Measurements from ENCODE around the gene KRTAP2-1. TPM values are rescaled to one million over a fixed set of nuclear protein-coding genes. Genes with fewer than 3 reads are reported as not detected.
"Not testable (repeated sequence)": the region's sequence is repeated elsewhere in the genome, so short reads cannot be mapped to it uniquely, and the experiment has no call there.

Gene KRTAP2-1
- total RNA-seq, 1 experiment from 2014 or later = not detected

- DNase-seq (ENCODE audit: low read depth, low spot score) = no peak
- in situ Hi-C loops (cut with HindIII; ENCODE audit: low pct_unique_long_range_greater_than_20kb, low sequenced_read_pairs) = no loop called here
Observed at GRCh38 chr17:41024697-41025096, 22.4 kb downstream of the KRTAP2-1 start.

DNA sequence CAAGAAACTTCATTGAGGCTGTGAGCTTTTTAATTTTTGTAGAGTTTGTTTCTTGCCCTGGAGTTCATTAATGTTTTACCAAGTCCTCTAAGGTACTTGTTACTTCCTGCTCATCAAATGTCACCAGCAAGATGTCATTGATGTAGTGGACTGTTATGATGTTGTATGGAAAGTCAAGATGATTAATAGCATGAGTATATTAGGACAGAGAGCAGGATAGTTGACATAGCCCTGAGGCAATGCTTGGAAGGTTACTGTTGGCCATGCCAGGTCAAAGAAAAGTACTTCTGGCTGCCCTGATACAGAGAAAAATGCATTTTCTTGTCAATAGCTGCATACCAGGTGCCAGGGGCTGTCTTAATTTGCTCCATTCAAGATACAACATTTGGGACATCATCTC, 26.8 kb downstream of the KRTAP2-1 start:
- no peak for DNase-seq (ENCODE audit: low read depth, low spot score)
- in situ Hi-C loops (cut with HindIII; ENCODE audit: low pct_unique_long_range_greater_than_20kb, low sequenced_read_pairs) = no loop called here

DNA sequence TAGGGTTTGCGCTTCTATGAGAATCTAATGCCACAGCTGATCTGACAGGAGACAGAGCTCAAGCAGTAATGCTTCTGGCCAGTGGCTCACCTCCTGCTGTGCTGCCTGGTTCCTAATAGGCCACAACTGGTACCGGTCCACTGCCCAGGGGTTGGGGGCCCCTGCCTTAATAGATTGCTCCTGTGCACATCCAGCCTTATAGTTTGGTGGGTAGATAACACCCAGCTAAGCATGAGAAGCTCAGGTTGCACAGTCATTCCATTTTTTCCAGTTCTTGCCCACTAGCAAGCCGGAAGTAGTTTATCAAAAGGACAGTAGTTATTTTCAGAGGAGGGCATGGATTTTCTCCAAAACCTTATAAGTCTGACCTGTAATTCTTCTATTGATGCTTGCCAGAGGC, 27.7 kb downstream of the KRTAP2-1 start:
- in situ Hi-C loops (cut with HindIII; ENCODE audit: low pct_unique_long_range_greater_than_20kb, low sequenced_read_pairs) = no loop called here
- no peak for DNase-seq (ENCODE audit: low read depth, low spot score)

DNA sequence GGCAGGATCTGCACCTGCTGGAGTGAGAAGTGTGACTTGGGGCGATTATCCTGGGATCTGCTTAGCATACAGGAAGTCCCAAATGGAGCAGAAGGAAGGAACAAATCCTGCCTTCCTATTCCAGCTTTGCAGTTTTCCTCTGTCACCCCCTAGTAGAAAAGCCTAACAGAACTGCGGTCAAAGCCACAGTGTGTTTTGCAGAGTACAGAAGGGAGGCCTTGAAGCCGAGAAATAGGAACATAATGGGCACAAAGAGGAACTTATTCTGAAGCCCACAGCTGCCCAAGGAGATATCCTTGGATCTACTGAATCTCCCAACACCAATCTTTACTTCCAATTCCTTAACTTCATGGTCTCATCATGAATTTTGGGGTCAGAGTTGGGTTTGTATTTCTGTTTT, 28.6 kb downstream of the KRTAP2-1 start:
- no peak for DNase-seq (ENCODE audit: low read depth, low spot score)
- in situ Hi-C loops (cut with HindIII; ENCODE audit: low pct_unique_long_range_greater_than_20kb, low sequenced_read_pairs) = no loop called here

DNA sequence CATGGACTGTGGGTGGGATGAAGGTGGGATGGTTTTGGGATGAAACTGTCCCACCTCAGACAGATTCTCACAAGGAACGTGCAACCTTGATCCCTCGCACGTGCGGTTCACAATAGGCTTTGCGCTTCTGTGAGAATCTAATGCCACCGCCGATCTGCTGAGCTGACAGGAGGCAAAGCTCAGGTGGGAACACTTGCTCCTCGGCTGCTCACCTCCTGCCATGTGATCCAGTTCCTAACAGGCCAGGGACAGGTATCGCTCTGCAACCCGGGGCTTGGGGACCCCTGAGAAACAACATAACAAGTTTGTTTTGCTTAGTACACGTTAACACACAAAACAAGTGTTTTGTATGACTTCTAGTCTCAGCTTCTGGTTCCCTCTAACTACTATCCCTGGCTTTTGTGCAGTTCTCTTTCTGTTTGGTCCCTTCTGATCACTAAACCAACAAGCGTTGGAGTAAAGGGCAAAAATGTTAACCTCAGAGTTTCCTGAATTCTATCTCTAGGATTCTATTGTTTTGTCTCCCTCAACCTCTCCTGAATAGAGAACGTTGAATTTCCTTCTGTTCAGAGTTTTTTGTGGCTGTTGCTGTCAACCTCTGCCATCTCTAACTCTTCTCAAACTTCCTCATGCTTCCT, 30.4 kb downstream of the KRTAP2-1 start:
- DNase-seq (ENCODE audit: low read depth, low spot score) = no peak
- in situ Hi-C loops (cut with HindIII; ENCODE audit: low pct_unique_long_range_greater_than_20kb, low sequenced_read_pairs) = no loop called here

- in situ Hi-C loops (cut with HindIII; ENCODE audit: low pct_unique_long_range_greater_than_20kb, low sequenced_read_pairs) = no loop called here
- DNase-seq (ENCODE audit: low read depth, low spot score) = no peak
Observed at GRCh38 chr17:41015454-41015853, 31.7 kb downstream of the KRTAP2-1 start.

DNA sequence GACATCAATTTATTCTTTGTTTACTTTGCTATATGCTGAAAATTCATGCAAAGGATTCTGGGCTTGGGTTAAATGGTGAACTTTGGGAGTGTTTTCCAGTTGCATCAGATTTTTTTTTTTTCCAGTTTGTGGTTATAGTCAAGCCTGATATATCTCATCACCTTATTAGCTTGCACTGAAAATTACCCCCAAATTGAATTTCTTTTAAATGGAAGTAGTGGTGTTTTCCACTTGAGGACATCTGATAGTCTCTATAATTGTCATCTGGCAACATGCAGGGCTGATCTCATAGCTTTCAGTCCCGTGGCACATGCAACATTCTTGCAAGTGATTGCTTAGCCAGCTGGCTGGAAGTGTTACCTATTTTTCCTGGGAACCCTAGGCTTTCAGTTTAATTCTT, 33.5 kb downstream of the KRTAP2-1 start:
- no peak for DNase-seq (ENCODE audit: low read depth, low spot score)
- in situ Hi-C loops (cut with HindIII; ENCODE audit: low pct_unique_long_range_greater_than_20kb, low sequenced_read_pairs) = no loop called here

GRCh38 chr17:41013181-41013580, 33.9 kb downstream of the KRTAP2-1 start:
- in situ Hi-C loops (cut with HindIII; ENCODE audit: low pct_unique_long_range_greater_than_20kb, low sequenced_read_pairs) = no loop called here
- no peak for DNase-seq (ENCODE audit: low read depth, low spot score)

DNA sequence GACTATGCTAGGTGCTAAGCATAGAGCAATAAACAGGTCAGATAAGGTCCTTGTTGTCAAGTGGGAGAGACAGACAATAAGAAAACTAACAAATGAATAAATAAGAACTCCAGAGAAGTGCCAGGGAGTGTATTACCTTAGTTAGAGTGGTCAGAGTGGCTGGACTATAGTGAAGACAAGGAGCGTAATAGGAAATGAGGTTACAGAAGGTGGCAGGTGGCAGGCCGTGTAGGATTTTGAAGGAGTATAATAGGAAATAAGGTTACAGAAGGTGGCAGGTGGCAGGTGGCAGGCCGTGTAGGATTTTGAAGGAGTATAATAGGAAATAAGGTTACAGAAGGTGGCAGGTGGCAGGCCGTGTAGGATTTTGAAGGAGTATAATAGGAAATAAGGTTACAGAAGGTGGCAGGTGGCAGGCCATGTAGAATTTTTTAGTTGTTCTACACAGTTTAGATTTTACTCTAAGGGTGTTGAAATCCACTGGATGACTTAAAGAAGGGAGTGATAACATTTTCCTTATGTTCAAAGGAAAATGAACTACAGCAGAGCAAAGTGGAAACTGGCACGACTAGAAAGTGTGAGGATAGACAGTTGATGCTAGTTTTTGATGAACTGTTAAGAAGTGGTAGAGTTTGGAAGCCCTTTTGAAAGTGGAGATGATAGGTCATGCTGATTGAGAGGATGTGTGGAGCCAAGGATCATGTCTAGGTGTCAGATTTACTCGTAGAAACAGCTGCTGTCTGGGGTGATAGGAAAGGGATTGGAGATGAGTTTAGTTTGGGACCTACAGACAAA, 34.6 kb downstream of the KRTAP2-1 start:
- no peak for DNase-seq (ENCODE audit: low read depth, low spot score)

GRCh38 chr17:41010441-41010840, 36.7 kb downstream of the KRTAP2-1 start:
- in situ Hi-C loops (cut with HindIII; ENCODE audit: low pct_unique_long_range_greater_than_20kb, low sequenced_read_pairs) = no loop called here
- no peak for DNase-seq (ENCODE audit: low read depth, low spot score)

More for the DNA sequence above, 34.6 kb downstream of the KRTAP2-1 start:
- in situ Hi-C loops (cut with HindIII; ENCODE audit: low pct_unique_long_range_greater_than_20kb, low sequenced_read_pairs) = no loop called here

- in situ Hi-C loops (cut with HindIII; ENCODE audit: low pct_unique_long_range_greater_than_20kb, low sequenced_read_pairs) = no loop called here
- no peak for DNase-seq (ENCODE audit: low read depth, low spot score)
Observed at GRCh38 chr17:41009936-41010335, 37.2 kb downstream of the KRTAP2-1 start.

DNA sequence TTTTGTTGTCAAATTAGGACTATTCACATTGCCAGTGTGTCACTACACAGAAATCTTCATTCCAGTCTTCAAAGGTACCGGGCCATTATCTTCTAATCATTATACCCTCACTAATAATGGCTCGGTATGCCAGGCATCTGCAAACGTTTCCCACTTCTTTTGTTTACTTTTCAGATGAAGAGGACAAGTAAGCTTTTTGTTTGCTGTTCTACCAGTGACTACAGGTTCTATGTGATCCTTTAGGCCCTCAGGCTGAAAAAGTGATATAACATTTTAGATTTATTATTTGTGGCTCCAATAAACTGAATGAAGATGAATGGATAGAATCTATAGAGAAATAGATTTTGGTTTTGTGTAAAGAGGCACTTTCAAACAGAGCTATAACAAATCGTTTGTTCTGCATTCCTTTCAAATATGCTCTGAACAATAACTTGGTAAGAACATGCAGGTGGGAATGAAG, 37.8 kb downstream of the KRTAP2-1 start:
- no peak for DNase-seq (ENCODE audit: low read depth, low spot score)
- in situ Hi-C loops (cut with HindIII; ENCODE audit: low pct_unique_long_range_greater_than_20kb, low sequenced_read_pairs) = no loop called here

DNA sequence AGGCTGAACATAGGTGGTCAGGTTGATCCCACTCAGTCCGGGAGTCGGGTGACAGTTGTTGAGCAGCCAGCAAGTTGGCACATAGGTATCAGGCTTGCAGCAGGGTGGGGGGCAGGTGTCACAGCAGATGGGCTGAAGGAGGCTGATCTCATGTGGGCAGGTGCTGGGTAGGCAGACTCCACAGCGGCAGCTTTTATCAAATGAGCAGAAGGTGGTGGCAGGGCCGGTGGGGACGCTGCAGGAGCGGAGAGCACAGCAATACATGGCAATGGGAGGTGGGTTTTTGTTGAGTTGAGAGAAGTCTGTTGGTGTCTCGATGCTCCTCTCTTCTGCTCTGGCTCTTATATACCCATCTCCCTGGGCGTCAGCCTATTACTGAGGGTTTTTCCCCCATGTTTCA, 38.3 kb downstream of the KRTAP2-1 start, which contains the start of gene KRTAP3-1:
TSS of gene KRTAP3-1 (minus strand) at position 318 of the 400 bp plus-strand sequence. CDS start at position 264, 54 bp downstream.
- in situ Hi-C loops (cut with HindIII; ENCODE audit: low pct_unique_long_range_greater_than_20kb, low sequenced_read_pairs) = no loop called here
- DNase-seq (ENCODE audit: low read depth, low spot score) = no peak

GRCh38 chr17:41004397-41004796, 42.7 kb downstream of the KRTAP2-1 start:
- no peak for DNase-seq (ENCODE audit: low read depth, low spot score)
- in situ Hi-C loops (cut with HindIII; ENCODE audit: low pct_unique_long_range_greater_than_20kb, low sequenced_read_pairs) = no loop called here

- in situ Hi-C loops (cut with HindIII; ENCODE audit: low pct_unique_long_range_greater_than_20kb, low sequenced_read_pairs) = no loop called here
- no peak for DNase-seq (ENCODE audit: low read depth, low spot score)
Observed at GRCh38 chr17:41003926-41004325, 43.2 kb downstream of the KRTAP2-1 start.

- no peak for DNase-seq (ENCODE audit: low read depth, low spot score)
- in situ Hi-C loops (cut with HindIII; ENCODE audit: low pct_unique_long_range_greater_than_20kb, low sequenced_read_pairs) = no loop called here
Observed at GRCh38 chr17:41002814-41003213, 44.3 kb downstream of the KRTAP2-1 start.

GRCh38 chr17:41001795-41002194, 45.3 kb downstream of the KRTAP2-1 start:
- DNase-seq (ENCODE audit: low read depth, low spot score) = no peak
- in situ Hi-C loops (cut with HindIII; ENCODE audit: low pct_unique_long_range_greater_than_20kb, low sequenced_read_pairs) = no loop called here

DNA sequence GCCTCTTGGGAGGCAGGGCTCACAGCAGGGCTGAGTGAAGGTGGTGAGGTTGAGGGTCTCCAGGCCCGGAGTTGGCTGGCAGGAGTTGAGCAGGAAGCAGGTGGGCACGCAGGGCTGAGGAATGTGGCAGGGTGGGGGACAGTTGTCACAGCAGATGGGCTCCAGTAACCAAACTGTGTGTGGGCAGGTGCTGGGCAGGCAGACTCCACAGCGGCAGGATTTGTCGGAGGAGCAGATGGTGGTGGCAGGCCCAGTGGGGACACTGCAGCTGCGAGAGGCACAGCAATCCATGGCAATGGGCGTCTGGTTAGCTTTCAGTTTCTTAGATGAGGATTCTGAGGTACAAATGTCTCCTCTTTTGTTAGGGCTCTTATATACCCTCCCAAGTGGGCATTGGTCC, 47.6 kb downstream of the KRTAP2-1 start, which contains the start of gene KRTAP3-2:
TSS of gene KRTAP3-2 (minus strand) at position 344 of the 400 bp plus-strand sequence. CDS start at position 291, 53 bp downstream.
- in situ Hi-C loops (cut with HindIII; ENCODE audit: low pct_unique_long_range_greater_than_20kb, low sequenced_read_pairs) = not testable (repeated sequence)

DNA sequence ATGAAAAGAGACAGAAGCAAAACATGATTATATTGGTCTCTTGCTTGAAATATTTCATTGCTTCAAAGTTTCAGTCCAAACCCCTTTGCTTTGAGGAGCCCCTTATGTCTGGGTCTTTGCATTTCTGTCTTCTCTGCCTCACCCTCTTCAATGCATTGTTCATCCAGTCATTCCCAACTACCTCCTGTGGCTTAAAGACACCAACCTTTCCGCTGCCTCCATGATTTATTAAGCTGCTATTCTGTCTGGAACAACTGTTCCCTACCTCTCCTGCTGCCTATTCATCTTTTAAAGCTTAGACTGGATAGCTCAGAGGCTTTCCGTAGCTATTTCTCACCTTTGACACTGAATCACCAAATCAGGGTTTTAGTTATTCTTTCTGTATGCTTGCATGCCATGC, 49.8 kb downstream of the KRTAP2-1 start:
- in situ Hi-C loops (cut with HindIII; ENCODE audit: low pct_unique_long_range_greater_than_20kb, low sequenced_read_pairs) = no loop called here
- DNase-seq (ENCODE audit: low read depth, low spot score) = no peak

More for the DNA sequence above, 47.6 kb downstream of the KRTAP2-1 start, which contains the start of gene KRTAP3-2:
- DNase-seq (ENCODE audit: low read depth, low spot score) = not testable (repeated sequence)

Measured in SK-MEL-5 (cell line).